KMS-11 (cell line): ENCODE results near the gene PKN3.

Experiments
- H2AFZ ChIP-seq: fragments of 200-600 bp; sonication (generic); 2 replicates; pipeline ENCODE4 v1.6.1; 2016; ENCODE audit warnings: antibody characterized with exemption, mixed run types, low read depth
- H3K27ac ChIP-seq: fragments of 200-600 bp; sonication (generic); 2 replicates; pipeline ENCODE4 v1.6.1; 2016; ENCODE audit warnings: mild to moderate bottlenecking, mixed run types
- H3K27me3 ChIP-seq: fragments of 200-600 bp; sonication (generic); 2 replicates; pipeline ENCODE4 v1.6.1; 2017; ENCODE audit warnings: mild to moderate bottlenecking, low read depth, mixed run types, moderate library complexity; ENCODE audit not compliant: insufficient read depth
- H3K36me3 ChIP-seq: fragments of 200-600 bp; sonication (generic); 2 replicates; pipeline ENCODE4 v1.6.1; 2017; ENCODE audit warnings: mild to moderate bottlenecking, mixed run types; ENCODE audit not compliant: insufficient read depth
- H3K4me1 ChIP-seq: fragments of 200-600 bp; sonication (generic); 2 replicates; pipeline ENCODE4 v1.6.1; 2016; ENCODE audit warnings: mild to moderate bottlenecking, low read depth, mixed run types; ENCODE audit not compliant: poor library complexity, severe bottlenecking
- H3K4me2 ChIP-seq: fragments of 200-600 bp; sonication (generic); 2 replicates; pipeline ENCODE4 v1.7.0; 2016; ENCODE audit warnings: mild to moderate bottlenecking, mixed run types
- H3K4me3 ChIP-seq: fragments of 200-600 bp; sonication (generic); IDR thresholded peaks from 2 replicates; pipeline ENCODE4 v1.6.1; 2017; ENCODE audit warnings: low read depth, low read length, mixed read lengths; ENCODE audit not compliant: insufficient read depth
- H3K79me2 ChIP-seq: fragments of 200-600 bp; sonication (generic); 2 replicates; pipeline ENCODE4 v1.6.1; 2016; ENCODE audit warnings: low read depth, mixed run types; ENCODE audit not compliant: insufficient read depth
- H3K9ac ChIP-seq: fragments of 200-600 bp; sonication (generic); 2 replicates; pipeline ENCODE4 v1.6.1; 2016; ENCODE audit warnings: mild to moderate bottlenecking, mixed run types
- H4K20me1 ChIP-seq: fragments of 200-600 bp; sonication (generic); 2 replicates; pipeline ENCODE4 v1.6.1; 2016; ENCODE audit warnings: mild to moderate bottlenecking, mixed run types; ENCODE audit not compliant: insufficient read depth
- CTCF ChIP-seq: fragments of 200-600 bp; sonication (generic); conservative IDR thresholded peaks from 2 replicates; pipeline ENCODE4 v1.6.1; 2017; ENCODE audit warnings: low read depth, mild to moderate bottlenecking, antibody characterized with exemption, low read length, moderate library complexity, mixed read lengths

Gene PKN3

GRCh38 chr9:128747241-128747640 is 44.9 kb downstream of the PKN3 start:
- TF ChIP-seq CTCF = no peak
- Histone ChIP-seq H3K9ac (no peak overlapping the region), H3K4me2 (no peak overlapping the region), H3K27ac (no peak overlapping the region), H3K36me3 (no peaks in the 10 kb centered on the region), H3K4me1 (no peaks in the 10 kb centered on the region), H3K4me3 (no peak overlapping the region), H3K79me2 (no peaks in the 10 kb centered on the region), H4K20me1 (no peaks in the 10 kb centered on the region), H2AFZ (no peak overlapping the region), H3K27me3 (no peaks in the 10 kb centered on the region)

GRCh38 chr9:128750926-128751595 is 48.8 kb downstream of the PKN3 start:
- Histone ChIP-seq H2AFZ (no peak overlapping the region), H3K27me3 (no peaks in the 10 kb centered on the region), H3K27ac (no peak overlapping the region), H4K20me1 (no peaks in the 10 kb centered on the region), H3K9ac (no peak overlapping the region), H3K4me1 (no peaks in the 10 kb centered on the region), H3K79me2 (no peaks in the 10 kb centered on the region), H3K4me2 (no peak overlapping the region), H3K36me3 (no peaks in the 10 kb centered on the region), H3K4me3 (no peak overlapping the region)
- TF ChIP-seq CTCF = no peak

- Histone ChIP-seq H3K36me3 (no peaks in the 10 kb centered on the region), H3K27ac (no peak overlapping the region), H3K9ac (no peak overlapping the region), H2AFZ (no peak overlapping the region), H3K27me3 (no peaks in the 10 kb centered on the region), H3K4me1 (no peaks in the 10 kb centered on the region), H3K79me2 (no peaks in the 10 kb centered on the region), H4K20me1 (no peaks in the 10 kb centered on the region), H3K4me3 (no peak overlapping the region), H3K4me2 (no peak overlapping the region)
- no peak for TF ChIP-seq CTCF
Observed at GRCh38 chr9:128753627-128754026, 51.3 kb downstream of the PKN3 start.

GRCh38 chr9:128757602-128758001 is 55.3 kb downstream of the PKN3 start:
- Histone ChIP-seq H3K4me1 (no peaks in the 10 kb centered on the region), H2AFZ (no peak overlapping the region), H3K27me3 (no peaks in the 10 kb centered on the region), H3K79me2 (no peaks in the 10 kb centered on the region), H3K4me2 (no peak overlapping the region), H4K20me1 (no peaks in the 10 kb centered on the region), H3K36me3 (no peaks in the 10 kb centered on the region), H3K4me3 (no peak overlapping the region), H3K9ac (no peak overlapping the region), H3K27ac (no peak overlapping the region)
- no peak for TF ChIP-seq CTCF
